SK-N-SH (cell line): ENCODE results near the gene HMGXB3. TPM values are rescaled to one million over a fixed set of nuclear protein-coding genes. Genes with fewer than 3 reads are reported as not detected.

Source experiments
- CTCF ChIA-PET: fragments of 300-600, 350-600 bp; formaldehyde crosslinking; extraction: SDS; loops from one replicate; lab custom pipeline; 2021; lab: Yijun Ruan, JAX
- POLR2A ChIA-PET: fragments of 350-600 bp; sonication (Branson Sonifier 250); formaldehyde crosslinking; extraction: SDS; loops from one replicate; lab custom pipeline; 2020; ENCODE audit warnings: antibody characterized with exemption, inconsistent platforms; lab: Yijun Ruan, JAX
- DNase-seq: peaks from one replicate; pipeline ENCODE4 v3.0.0; 2012
- H2AFZ ChIP-seq: fragments of 200-600 bp; sonication (generic); 2 replicates; pipeline ENCODE4 v1.8.1; 2016; ENCODE audit warnings: antibody characterized with exemption, mild to moderate bottlenecking, low read depth
- H3F3A ChIP-seq: fragments of 200-600 bp; sonication (generic); replicated peaks from 2 replicates; pipeline ENCODE3; 2016; ENCODE audit warnings: antibody characterized with exemption, mild to moderate bottlenecking; ENCODE audit not compliant: insufficient read depth
- H3K27ac ChIP-seq, 2 experiments: fragments of 200-500 bp in 1 of 2; fragments of 200-600 bp in 1 of 2; sonication (Bioruptor generic) in 1 of 2; sonication (generic), shearing (Covaris generic) in 1 of 2; 2 replicates each; pipeline versions ENCODE4 v1.5.1 to v1.6.1; 2014 to 2016; ENCODE audit warnings: low read depth in 2 of 2, inconsistent platforms in 1 of 2, low read length in 1 of 2, mild to moderate bottlenecking in 1 of 2, mixed read lengths in 1 of 2
- H3K27me3 ChIP-seq: fragments of 200-600 bp; sonication (generic), shearing (Covaris generic); 2 replicates; pipeline ENCODE4 v1.6.1; 2016; ENCODE audit warnings: mixed run types; ENCODE audit not compliant: insufficient read depth
- H3K36me3 ChIP-seq, 2 experiments: fragments of 200-500 bp in 1 of 2; fragments of 200-600 bp in 1 of 2; sonication (Bioruptor generic) in 1 of 2; sonication (generic) in 1 of 2; replicated peaks in 1 of 2; 2 replicates each; pipeline versions ENCODE3 to v1.5.1; 2014 to 2016; ENCODE audit warnings: low read length in 1 of 2, mild to moderate bottlenecking in 1 of 2; ENCODE audit not compliant: insufficient read depth in 2 of 2, control insufficient read depth in 1 of 2
- H3K4me1 ChIP-seq, 2 experiments: fragments of 200-500 bp in 1 of 2; fragments of 200-600 bp in 1 of 2; sonication (Bioruptor generic) in 1 of 2; sonication (generic), shearing (Covaris generic) in 1 of 2; 2 replicates each; pipeline versions ENCODE4 v1.5.1 to v1.6.1; 2014 to 2016; ENCODE audit warnings: low read depth in 1 of 2, low read length in 1 of 2, mixed run types in 1 of 2; ENCODE audit not compliant: insufficient read depth in 2 of 2, control insufficient read depth in 1 of 2
- H3K4me2 ChIP-seq: fragments of 200-600 bp; sonication (generic), shearing (Covaris generic); 2 replicates; pipeline ENCODE4 v1.6.1; 2017; ENCODE audit warnings: mixed run types
- H3K4me3 ChIP-seq, 2 experiments: fragments of 200-500 bp in 1 of 2; fragments of 200-600 bp in 1 of 2; sonication (Bioruptor generic) in 1 of 2; sonication (generic), shearing (Covaris generic) in 1 of 2; 2 replicates each; pipeline versions ENCODE4 v1.5.1 to v1.8.1; 2014 to 2016; ENCODE audit warnings: low read depth in 2 of 2, inconsistent platforms in 1 of 2, low read length in 1 of 2, mild to moderate bottlenecking in 1 of 2, mixed read lengths in 1 of 2, moderate library complexity in 1 of 2
- H3K79me2 ChIP-seq: fragments of 200-600 bp; sonication (generic); 2 replicates; pipeline ENCODE4 v1.8.1; 2017; ENCODE audit warnings: mild to moderate bottlenecking; ENCODE audit not compliant: insufficient read depth
- H3K9ac ChIP-seq: fragments of 200-600 bp; sonication (generic); 2 replicates; pipeline ENCODE4 v1.6.1; 2017; ENCODE audit warnings: mixed run types
- H3K9me2 ChIP-seq: fragments of 200-600 bp; sonication (generic); 2 replicates; pipeline ENCODE4 v1.6.1; 2017; ENCODE audit warnings: mixed run types
- H3K9me3 ChIP-seq: fragments of 200-600 bp; sonication (generic); 2 replicates; pipeline ENCODE4 v1.6.1; 2017; ENCODE audit warnings: mixed run types, mild to moderate bottlenecking, moderate library complexity
- H4K20me1 ChIP-seq: fragments of 200-600 bp; sonication (generic); 2 replicates; pipeline ENCODE4 v1.6.1; 2017; ENCODE audit warnings: mild to moderate bottlenecking, mixed run types; ENCODE audit not compliant: insufficient read depth
- CHD2 ChIP-seq: fragments of 150-350 bp; IDR thresholded peaks from 2 replicates; pipeline ENCODE4 v1.6.1; 2018; ENCODE audit warnings: low read length; ENCODE audit not compliant: partially characterized antibody
- FOXM1 ChIP-seq: IDR thresholded peaks from 2 replicates; pipeline ENCODE4 v1.4.0; 2012; ENCODE audit warnings: low read depth, mild to moderate bottlenecking
- JUND ChIP-seq: IDR thresholded peaks from 2 replicates; pipeline ENCODE4 v1.4.0; 2012
- MXI1 ChIP-seq: IDR thresholded peaks from 2 replicates; pipeline ENCODE4 v1.6.1; 2012; ENCODE audit warnings: mild to moderate bottlenecking, low read depth, low read length, improper control_type of control experiment
- NFIC ChIP-seq: IDR thresholded peaks from 2 replicates; pipeline ENCODE4 v1.4.0; 2012; ENCODE audit warnings: borderline replicate concordance
- NRF1 ChIP-seq: IDR thresholded peaks from 2 replicates; pipeline ENCODE4 v1.6.1; 2012; ENCODE audit warnings: low read depth, mild to moderate bottlenecking, low read length
- POLR2AphosphoS5 ChIP-seq: IDR thresholded peaks from 2 replicates; pipeline ENCODE4 v1.6.1; 2012; ENCODE audit warnings: low read depth, low read length
- RAD21 ChIP-seq: IDR thresholded peaks from 2 replicates; pipeline ENCODE4 v1.6.1; 2012; ENCODE audit warnings: mild to moderate bottlenecking, low read length
- RCOR1 ChIP-seq: fragments of 150-350 bp; IDR thresholded peaks from 2 replicates; pipeline ENCODE4 v1.6.1; 2017; ENCODE audit warnings: antibody characterized with exemption, low read length
- RFX5 ChIP-seq: IDR thresholded peaks from 2 replicates; pipeline ENCODE4 v1.6.1; 2012; ENCODE audit warnings: mild to moderate bottlenecking, improper control_type of control experiment, low read length
- RXRA ChIP-seq: IDR thresholded peaks from 2 replicates; pipeline ENCODE4 v1.4.0; 2012; ENCODE audit warnings: low read depth, mild to moderate bottlenecking, borderline replicate concordance
- SIN3A ChIP-seq: IDR thresholded peaks from 2 replicates; pipeline ENCODE4 v1.6.1; 2012; ENCODE audit warnings: low read depth, mild to moderate bottlenecking, low read length, moderate library complexity, borderline replicate concordance
- SMC3 ChIP-seq: IDR thresholded peaks from 2 replicates; pipeline ENCODE4 v1.6.1; 2012; ENCODE audit warnings: low read depth, low read length, improper control_type of control experiment
- TCF12 ChIP-seq: IDR thresholded peaks from 2 replicates; pipeline ENCODE4 v1.4.0; 2012
- YY1 ChIP-seq: IDR thresholded peaks from 2 replicates; pipeline ENCODE4 v1.4.0; 2012; ENCODE audit warnings: low read depth, mild to moderate bottlenecking
- WGBS: methylation state at CpG from one replicate; pipeline ENCODE4 v1.1.6; 2017; ENCODE audit warnings: low lambda C conversion rate; 5-methylcytosine and 5-hydroxymethylcytosine counted together
- polyA plus RNA-seq, 3 experiments: library from polyadenylated mRNA; depleted of rRNA; stranded (reverse); fragments of >200 nt; gene quantifications; 2 replicates each; pipeline ENCODE4 v1.2.3, GENCODE V29; 2012
- TF ChIP-seq, protein P1 (sequence below): IDR thresholded peaks from 2 replicates; pipeline ENCODE4 v1.4.0; 2012; ENCODE audit warnings: low read depth, borderline replicate concordance
- TF ChIP-seq, protein P2 (sequence below): fragments of 150-350 bp; IDR thresholded peaks from 2 replicates; pipeline ENCODE4 v1.6.1; 2016; ENCODE audit warnings: mild to moderate bottlenecking, low read depth, low read length
- TF ChIP-seq, protein P3 (sequence below): fragments of 150-350 bp; IDR thresholded peaks from 2 replicates; pipeline ENCODE4 v1.6.1; 2017; ENCODE audit warnings: antibody characterized with exemption, low read length, low read depth, borderline replicate concordance
- TF ChIP-seq, protein P4 (sequence below): IDR thresholded peaks from 2 replicates; pipeline ENCODE4 v1.4.0; 2012; ENCODE audit warnings: low read depth, borderline replicate concordance
- TF ChIP-seq, protein P5 (sequence below): IDR thresholded peaks from 2 replicates; pipeline ENCODE4; 2012
- TF ChIP-seq, protein P6 (sequence below): IDR thresholded peaks from 2 replicates; pipeline ENCODE4 v1.6.1; 2012; ENCODE audit warnings: mild to moderate bottlenecking, low read depth, low read length, moderate library complexity
- TF ChIP-seq, protein P7 (sequence below): fragments of 200-600 bp; sonication (generic); IDR thresholded peaks from 2 replicates; pipeline ENCODE4 v1.6.1; 2017; ENCODE audit warnings: antibody characterized with exemption, mild to moderate bottlenecking, moderate library complexity

HMGXB3 gene
- polyA plus RNA-seq, 1 of the 3 experiments (the other 2 are of a cell fraction): 28.8 TPM

DNA sequence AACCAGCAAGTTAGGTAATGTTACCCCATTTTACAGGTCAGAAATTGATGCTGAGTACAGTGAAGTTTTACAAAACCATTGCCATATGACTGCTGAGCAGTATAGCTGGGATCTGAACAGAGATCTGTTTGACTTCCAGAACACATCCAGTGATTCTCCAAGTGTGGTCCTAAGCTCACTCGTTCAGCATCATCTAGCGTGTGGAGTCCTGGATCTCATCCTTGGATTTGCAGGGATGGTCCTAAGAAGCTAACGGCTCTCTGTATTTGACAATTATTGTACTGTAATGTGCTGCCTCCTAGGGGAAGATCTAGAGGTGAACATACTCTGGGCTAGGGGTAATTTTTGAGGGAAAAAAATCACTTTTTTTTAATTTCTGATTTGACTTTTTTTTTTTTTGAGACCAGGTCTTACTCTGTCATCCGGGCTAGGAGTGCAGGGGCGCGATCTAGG lies 38.6 kb upstream of the HMGXB3 start:
- H3K9me2 ChIP-seq: no peaks in the 10 kb centered on the region
- H3K4me3 ChIP-seq: no peak overlapping the region; a peak in 1 of 4 replicates
- H3F3A ChIP-seq: peaks cover 24% of the 10 kb centered on the region
- CTCF ChIA-PET: interaction anchor here (0.6 to 12.1 kb wide), 37 partner anchors 9 to 343 kb away, joined by 3 to 244 read pairs (median 5); partner anchors contain the start of gene TIGD6
- no peaks in the 10 kb centered on the region for H3K27me3 ChIP-seq
- 66% methylated on average over 6 of the region's 6 CpGs for WGBS
- POLR2A ChIA-PET: interaction anchor here (0.7 to 1.2 kb wide), 2 partner anchors 124 to 127 kb away, joined by 3 to 4 read pairs; no protein-coding TSS in a partner anchor
- peaks cover 15% of the 10 kb centered on the region; the same call in 1 of the 2 replicates for H3K79me2 ChIP-seq
- TF ChIP-seq FOXM1 (no peak), YY1 (no peak), SIN3A (no peak), RAD21 (peak; percentile 80), SMC3 (peak; percentile 73), RFX5 (no peak), MXI1 (no peak), RCOR1 (no peak), NFIC (no peak), RXRA (no peak), JUND (no peak), NRF1 (no peak), TCF12 (no peak), CHD2 (no peak), POLR2AphosphoS5 (no peak)
- TF ChIP-seq, protein P1, sequence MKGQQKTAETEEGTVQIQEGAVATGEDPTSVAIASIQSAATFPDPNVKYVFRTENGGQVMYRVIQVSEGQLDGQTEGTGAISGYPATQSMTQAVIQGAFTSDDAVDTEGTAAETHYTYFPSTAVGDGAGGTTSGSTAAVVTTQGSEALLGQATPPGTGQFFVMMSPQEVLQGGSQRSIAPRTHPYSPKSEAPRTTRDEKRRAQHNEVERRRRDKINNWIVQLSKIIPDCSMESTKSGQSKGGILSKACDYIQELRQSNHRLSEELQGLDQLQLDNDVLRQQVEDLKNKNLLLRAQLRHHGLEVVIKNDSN: no peak
- TF ChIP-seq, protein P2, sequence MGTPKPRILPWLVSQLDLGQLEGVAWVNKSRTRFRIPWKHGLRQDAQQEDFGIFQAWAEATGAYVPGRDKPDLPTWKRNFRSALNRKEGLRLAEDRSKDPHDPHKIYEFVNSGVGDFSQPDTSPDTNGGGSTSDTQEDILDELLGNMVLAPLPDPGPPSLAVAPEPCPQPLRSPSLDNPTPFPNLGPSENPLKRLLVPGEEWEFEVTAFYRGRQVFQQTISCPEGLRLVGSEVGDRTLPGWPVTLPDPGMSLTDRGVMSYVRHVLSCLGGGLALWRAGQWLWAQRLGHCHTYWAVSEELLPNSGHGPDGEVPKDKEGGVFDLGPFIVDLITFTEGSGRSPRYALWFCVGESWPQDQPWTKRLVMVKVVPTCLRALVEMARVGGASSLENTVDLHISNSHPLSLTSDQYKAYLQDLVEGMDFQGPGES: no peak; the same call in 1 of the 2 replicates
- TF ChIP-seq, protein P3, sequence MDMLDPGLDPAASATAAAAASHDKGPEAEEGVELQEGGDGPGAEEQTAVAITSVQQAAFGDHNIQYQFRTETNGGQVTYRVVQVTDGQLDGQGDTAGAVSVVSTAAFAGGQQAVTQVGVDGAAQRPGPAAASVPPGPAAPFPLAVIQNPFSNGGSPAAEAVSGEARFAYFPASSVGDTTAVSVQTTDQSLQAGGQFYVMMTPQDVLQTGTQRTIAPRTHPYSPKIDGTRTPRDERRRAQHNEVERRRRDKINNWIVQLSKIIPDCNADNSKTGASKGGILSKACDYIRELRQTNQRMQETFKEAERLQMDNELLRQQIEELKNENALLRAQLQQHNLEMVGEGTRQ: no peak
- TF ChIP-seq, protein P4, sequence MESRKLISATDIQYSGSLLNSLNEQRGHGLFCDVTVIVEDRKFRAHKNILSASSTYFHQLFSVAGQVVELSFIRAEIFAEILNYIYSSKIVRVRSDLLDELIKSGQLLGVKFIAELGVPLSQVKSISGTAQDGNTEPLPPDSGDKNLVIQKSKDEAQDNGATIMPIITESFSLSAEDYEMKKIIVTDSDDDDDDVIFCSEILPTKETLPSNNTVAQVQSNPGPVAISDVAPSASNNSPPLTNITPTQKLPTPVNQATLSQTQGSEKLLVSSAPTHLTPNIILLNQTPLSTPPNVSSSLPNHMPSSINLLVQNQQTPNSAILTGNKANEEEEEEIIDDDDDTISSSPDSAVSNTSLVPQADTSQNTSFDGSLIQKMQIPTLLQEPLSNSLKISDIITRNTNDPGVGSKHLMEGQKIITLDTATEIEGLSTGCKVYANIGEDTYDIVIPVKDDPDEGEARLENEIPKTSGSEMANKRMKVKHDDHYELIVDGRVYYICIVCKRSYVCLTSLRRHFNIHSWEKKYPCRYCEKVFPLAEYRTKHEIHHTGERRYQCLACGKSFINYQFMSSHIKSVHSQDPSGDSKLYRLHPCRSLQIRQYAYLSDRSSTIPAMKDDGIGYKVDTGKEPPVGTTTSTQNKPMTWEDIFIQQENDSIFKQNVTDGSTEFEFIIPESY: no peak
- TF ChIP-seq, protein P5, sequence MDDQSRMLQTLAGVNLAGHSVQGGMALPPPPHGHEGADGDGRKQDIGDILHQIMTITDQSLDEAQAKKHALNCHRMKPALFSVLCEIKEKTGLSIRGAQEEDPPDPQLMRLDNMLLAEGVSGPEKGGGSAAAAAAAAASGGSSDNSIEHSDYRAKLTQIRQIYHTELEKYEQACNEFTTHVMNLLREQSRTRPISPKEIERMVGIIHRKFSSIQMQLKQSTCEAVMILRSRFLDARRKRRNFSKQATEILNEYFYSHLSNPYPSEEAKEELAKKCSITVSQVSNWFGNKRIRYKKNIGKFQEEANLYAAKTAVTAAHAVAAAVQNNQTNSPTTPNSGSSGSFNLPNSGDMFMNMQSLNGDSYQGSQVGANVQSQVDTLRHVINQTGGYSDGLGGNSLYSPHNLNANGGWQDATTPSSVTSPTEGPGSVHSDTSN: no peak
- TF ChIP-seq, protein P6, sequence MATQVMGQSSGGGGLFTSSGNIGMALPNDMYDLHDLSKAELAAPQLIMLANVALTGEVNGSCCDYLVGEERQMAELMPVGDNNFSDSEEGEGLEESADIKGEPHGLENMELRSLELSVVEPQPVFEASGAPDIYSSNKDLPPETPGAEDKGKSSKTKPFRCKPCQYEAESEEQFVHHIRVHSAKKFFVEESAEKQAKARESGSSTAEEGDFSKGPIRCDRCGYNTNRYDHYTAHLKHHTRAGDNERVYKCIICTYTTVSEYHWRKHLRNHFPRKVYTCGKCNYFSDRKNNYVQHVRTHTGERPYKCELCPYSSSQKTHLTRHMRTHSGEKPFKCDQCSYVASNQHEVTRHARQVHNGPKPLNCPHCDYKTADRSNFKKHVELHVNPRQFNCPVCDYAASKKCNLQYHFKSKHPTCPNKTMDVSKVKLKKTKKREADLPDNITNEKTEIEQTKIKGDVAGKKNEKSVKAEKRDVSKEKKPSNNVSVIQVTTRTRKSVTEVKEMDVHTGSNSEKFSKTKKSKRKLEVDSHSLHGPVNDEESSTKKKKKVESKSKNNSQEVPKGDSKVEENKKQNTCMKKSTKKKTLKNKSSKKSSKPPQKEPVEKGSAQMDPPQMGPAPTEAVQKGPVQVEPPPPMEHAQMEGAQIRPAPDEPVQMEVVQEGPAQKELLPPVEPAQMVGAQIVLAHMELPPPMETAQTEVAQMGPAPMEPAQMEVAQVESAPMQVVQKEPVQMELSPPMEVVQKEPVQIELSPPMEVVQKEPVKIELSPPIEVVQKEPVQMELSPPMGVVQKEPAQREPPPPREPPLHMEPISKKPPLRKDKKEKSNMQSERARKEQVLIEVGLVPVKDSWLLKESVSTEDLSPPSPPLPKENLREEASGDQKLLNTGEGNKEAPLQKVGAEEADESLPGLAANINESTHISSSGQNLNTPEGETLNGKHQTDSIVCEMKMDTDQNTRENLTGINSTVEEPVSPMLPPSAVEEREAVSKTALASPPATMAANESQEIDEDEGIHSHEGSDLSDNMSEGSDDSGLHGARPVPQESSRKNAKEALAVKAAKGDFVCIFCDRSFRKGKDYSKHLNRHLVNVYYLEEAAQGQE: no peak
- TF ChIP-seq, protein P7, sequence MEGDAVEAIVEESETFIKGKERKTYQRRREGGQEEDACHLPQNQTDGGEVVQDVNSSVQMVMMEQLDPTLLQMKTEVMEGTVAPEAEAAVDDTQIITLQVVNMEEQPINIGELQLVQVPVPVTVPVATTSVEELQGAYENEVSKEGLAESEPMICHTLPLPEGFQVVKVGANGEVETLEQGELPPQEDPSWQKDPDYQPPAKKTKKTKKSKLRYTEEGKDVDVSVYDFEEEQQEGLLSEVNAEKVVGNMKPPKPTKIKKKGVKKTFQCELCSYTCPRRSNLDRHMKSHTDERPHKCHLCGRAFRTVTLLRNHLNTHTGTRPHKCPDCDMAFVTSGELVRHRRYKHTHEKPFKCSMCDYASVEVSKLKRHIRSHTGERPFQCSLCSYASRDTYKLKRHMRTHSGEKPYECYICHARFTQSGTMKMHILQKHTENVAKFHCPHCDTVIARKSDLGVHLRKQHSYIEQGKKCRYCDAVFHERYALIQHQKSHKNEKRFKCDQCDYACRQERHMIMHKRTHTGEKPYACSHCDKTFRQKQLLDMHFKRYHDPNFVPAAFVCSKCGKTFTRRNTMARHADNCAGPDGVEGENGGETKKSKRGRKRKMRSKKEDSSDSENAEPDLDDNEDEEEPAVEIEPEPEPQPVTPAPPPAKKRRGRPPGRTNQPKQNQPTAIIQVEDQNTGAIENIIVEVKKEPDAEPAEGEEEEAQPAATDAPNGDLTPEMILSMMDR: peak; percentile 80
- H4K20me1 ChIP-seq: no peaks in the 10 kb centered on the region
- peak; percentile 73 for DNase-seq
- no peak overlapping the region for H3K4me2 ChIP-seq
- H2AFZ ChIP-seq: no peak overlapping the region
- H3K9me3 ChIP-seq: no peaks in the 10 kb centered on the region
- no peak overlapping the region for H3K9ac ChIP-seq
- H3K4me1 ChIP-seq: peaks cover 10 to 12% of the 10 kb centered on the region in 2 experiments; a peak in 3 of 4 replicates
- H3K27ac ChIP-seq: no peak overlapping the region
- no peaks in the 10 kb centered on the region for H3K36me3 ChIP-seq
